NCI-H128 (cell line): ENCODE results near the gene SMIM36.
"Not testable (repeated sequence)": the region's sequence is repeated elsewhere in the genome, so short reads cannot be mapped to it uniquely, and the experiment has no call there.

Experiments used
- DNase-seq: peaks from one replicate; lab custom pipeline; 2025; ENCODE audit not compliant: unreplicated experiment; lab: John Stamatoyannopoulos, UW

SMIM36 gene

GRCh38 chr17:55417411-55418268 is 93.6 kb downstream of the SMIM36 start:
- DNase-seq = no peak

GRCh38 chr17:55416470-55417052 is 94.7 kb downstream of the SMIM36 start:
- DNase-seq = no peak

- no peak for DNase-seq
Observed at GRCh38 chr17:55416000-55416399, 95.3 kb downstream of the SMIM36 start.

- DNase-seq = no peak
Observed at GRCh38 chr17:55414983-55415382, 96.3 kb downstream of the SMIM36 start.

- no peak for DNase-seq
Observed at GRCh38 chr17:55413825-55414489, 97.3 kb downstream of the SMIM36 start.

- DNase-seq = no peak
Observed at GRCh38 chr17:55411463-55411855, 99.8 kb downstream of the SMIM36 start.

- DNase-seq = no peak
Observed at GRCh38 chr17:55410722-55411462, 100.4 kb downstream of the SMIM36 start.

GRCh38 chr17:55409030-55409800 is 102.0 kb downstream of the SMIM36 start:
- DNase-seq = no peak

GRCh38 chr17:55407641-55408566 is 103.3 kb downstream of the SMIM36 start:
- no peak for DNase-seq

- no peak for DNase-seq
Observed at GRCh38 chr17:55405600-55405999, 105.7 kb downstream of the SMIM36 start.

- DNase-seq = not testable (repeated sequence)
Observed at GRCh38 chr17:55404197-55404596, 107.1 kb downstream of the SMIM36 start.

GRCh38 chr17:55402374-55402773 is 108.9 kb downstream of the SMIM36 start:
- no peak for DNase-seq
